Cerebellar cortex (tissue), 1 donor: ENCODE measurements around the gene GPC1.

Source experiments
- DNase-seq: peaks from one replicate; pipeline ENCODE4 v3.0.0-alpha.2; 2015; ENCODE audit warnings: low spot score

Gene GPC1

GRCh38 chr2:240396623-240397541 lies 38.6 kb upstream of the GPC1 start:
- DNase-seq = no peak

- DNase-seq = no peak
Measured at GRCh38 chr2:240397542-240397916, 37.9 kb upstream of the GPC1 start.

GRCh38 chr2:240397924-240398645 lies 37.4 kb upstream of the GPC1 start:
- DNase-seq = no peak

- no peak for DNase-seq
Measured at GRCh38 chr2:240398661-240399267, 36.7 kb upstream of the GPC1 start.

GRCh38 chr2:240399419-240400324 lies 35.8 kb upstream of the GPC1 start:
- no peak for DNase-seq

- DNase-seq = no peak
Measured at GRCh38 chr2:240400371-240401161, 34.9 kb upstream of the GPC1 start.

- no peak for DNase-seq
Measured at GRCh38 chr2:240401308-240401707, 34.2 kb upstream of the GPC1 start.

- no peak for DNase-seq
Measured at GRCh38 chr2:240401781-240402551, 33.5 kb upstream of the GPC1 start.

- DNase-seq = no peak
Measured at GRCh38 chr2:240402566-240403272, 32.7 kb upstream of the GPC1 start.

- DNase-seq = no peak
Measured at GRCh38 chr2:240403396-240404104, 31.9 kb upstream of the GPC1 start.

GRCh38 chr2:240404174-240404852 lies 31.1 kb upstream of the GPC1 start:
- DNase-seq = no peak

- DNase-seq = no peak
Measured at GRCh38 chr2:240405133-240405532, 30.3 kb upstream of the GPC1 start.

- no peak for DNase-seq
Measured at GRCh38 chr2:240405684-240406313, 29.7 kb upstream of the GPC1 start.

- DNase-seq = no peak
Measured at GRCh38 chr2:240407090-240407489, 28.4 kb upstream of the GPC1 start.

GRCh38 chr2:240410004-240410403 lies 25.5 kb upstream of the GPC1 start:
- DNase-seq = no peak

- DNase-seq = no peak
Measured at GRCh38 chr2:240410808-240411207, 24.7 kb upstream of the GPC1 start.

- no peak for DNase-seq
Measured at GRCh38 chr2:240411261-240412160, 24.0 kb upstream of the GPC1 start.
